HS-5 (cell line): ENCODE measurements around the gene SLC25A6.
"Not testable (repeated sequence)": the region's sequence is repeated elsewhere in the genome, so short reads cannot be mapped to it uniquely, and the experiment has no call there.

ENCODE experiments used
- DNase-seq: peaks from one replicate; pipeline ENCODE4 v3.0.0-alpha.2; 2012; ENCODE audit warnings: low read depth

Gene SLC25A6

DNA sequence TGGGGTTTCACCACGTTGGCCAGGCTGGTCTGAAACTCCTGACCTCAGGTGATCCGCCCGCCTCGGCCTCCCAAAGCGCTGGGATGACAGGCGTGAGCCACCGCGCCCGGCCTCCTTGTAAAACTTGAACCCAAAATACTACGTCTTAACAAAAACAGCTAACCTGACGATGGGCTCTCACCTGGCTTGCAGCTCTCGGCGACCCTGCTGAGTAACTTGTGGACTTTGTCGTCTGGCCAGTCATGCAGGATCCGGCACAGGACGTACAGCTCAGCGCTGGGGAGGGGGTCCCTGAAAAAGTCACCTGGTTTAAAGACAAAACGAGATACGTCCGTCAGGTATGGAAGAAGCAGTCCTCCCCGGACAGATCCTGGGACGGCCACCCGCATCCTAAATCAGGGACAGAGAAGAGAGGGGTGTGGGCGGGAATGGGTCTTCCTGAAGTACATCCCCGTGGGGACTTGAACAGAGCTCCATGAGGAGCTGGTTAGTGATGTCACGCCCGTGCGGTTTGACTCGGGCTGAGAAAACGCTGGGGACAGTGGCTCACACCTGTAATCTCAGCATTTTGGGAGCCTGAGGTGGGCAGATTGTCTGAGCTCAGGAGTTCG is 20.7 kb upstream of the SLC25A6 start:
- no peak for DNase-seq

DNA sequence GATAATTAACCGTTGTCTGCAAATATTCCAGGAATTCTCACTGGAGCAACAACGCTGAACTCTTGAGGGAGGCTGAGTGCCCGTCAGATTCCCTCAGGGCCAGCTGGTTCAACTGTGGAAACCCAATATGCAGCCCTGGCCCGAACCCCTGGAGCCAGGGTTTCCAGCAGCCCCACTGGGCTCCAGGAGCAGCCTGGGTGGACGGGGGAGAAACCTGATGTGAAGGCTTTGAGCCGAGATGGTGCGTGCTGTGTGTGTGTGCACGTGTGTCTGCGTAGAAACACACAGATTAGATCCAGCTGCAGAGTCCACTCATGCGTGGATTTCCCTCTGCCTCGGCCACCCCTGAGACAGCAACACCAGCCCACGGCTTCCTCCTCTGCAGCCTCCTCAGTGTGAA is 19.4 kb upstream of the SLC25A6 start:
- no peak for DNase-seq

DNA sequence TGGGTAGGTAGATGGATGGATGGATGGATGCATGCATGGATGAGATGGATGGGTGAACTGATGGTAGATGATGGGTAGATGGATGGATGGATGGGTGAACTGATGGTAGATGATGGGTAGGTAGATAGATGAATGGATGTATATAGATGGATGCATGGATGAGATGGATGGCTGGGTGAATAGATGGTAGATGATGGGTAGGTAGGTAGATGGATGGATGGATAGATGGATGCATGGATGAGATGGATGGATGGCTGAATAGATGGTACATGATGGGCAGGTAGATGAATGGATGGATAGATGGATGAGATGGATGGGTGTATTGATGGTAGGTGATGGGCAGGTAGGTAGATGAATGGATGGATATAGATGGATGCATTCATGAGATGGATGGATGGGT is 15.1 kb upstream of the SLC25A6 start:
- no peak for DNase-seq

DNA sequence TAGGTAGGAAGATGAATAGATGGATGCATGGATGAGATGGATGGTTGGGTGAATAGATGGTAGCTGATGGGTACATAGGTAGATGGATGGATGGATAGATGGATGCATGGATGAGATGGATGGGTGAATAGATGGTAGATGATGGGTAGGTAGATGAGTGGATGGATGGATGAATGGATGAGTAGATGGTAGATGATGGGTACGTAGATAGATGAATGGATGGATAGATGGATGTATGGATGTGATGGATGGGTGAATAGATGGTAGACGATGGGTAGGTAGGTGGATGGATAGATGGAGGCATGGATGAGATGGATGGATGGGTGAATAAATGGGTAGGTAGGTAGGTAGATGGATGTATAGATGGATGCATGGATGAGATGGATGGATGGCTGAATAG is 13.9 kb upstream of the SLC25A6 start:
- DNase-seq, result not testable (repeated sequence)

DNA sequence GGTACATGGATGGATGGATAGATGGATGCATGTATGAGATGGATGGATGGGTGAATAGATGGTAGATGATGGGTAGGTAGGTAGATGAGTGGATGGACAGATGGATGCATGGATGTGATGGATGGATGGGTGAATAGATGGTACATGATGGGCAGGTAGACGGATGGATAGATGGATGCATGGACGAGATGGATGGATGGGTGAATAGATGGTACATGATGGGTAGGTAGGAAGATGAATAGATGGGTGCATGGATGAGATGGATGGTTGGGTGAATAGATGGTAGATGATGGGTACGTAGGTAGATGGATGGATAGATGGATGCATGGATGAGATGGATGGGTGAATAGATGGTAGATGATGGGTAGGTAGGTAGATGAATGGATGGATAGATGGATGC is 12.0 kb upstream of the SLC25A6 start:
- not testable (repeated sequence) for DNase-seq

DNA sequence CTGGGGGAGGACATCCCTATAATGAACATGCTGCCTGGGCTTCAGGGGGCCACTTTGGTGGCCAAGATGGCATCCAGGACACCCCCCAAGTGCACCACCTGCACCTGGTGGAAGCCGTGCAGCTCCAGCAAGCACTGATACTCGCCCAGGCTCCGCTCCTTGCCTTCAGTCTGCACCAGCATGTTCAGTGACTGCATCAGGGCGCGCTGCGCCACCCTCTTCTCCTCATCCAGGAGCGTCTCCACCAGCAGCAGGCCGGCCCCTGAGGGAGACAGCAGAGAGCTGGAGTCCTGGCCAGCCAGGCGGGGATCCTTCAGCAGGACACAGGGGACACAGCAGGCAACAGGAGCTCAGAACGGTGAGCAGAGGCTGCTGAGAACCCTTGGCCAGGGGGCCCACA is 11.3 kb upstream of the SLC25A6 start:
- DNase-seq, result no peak

DNA sequence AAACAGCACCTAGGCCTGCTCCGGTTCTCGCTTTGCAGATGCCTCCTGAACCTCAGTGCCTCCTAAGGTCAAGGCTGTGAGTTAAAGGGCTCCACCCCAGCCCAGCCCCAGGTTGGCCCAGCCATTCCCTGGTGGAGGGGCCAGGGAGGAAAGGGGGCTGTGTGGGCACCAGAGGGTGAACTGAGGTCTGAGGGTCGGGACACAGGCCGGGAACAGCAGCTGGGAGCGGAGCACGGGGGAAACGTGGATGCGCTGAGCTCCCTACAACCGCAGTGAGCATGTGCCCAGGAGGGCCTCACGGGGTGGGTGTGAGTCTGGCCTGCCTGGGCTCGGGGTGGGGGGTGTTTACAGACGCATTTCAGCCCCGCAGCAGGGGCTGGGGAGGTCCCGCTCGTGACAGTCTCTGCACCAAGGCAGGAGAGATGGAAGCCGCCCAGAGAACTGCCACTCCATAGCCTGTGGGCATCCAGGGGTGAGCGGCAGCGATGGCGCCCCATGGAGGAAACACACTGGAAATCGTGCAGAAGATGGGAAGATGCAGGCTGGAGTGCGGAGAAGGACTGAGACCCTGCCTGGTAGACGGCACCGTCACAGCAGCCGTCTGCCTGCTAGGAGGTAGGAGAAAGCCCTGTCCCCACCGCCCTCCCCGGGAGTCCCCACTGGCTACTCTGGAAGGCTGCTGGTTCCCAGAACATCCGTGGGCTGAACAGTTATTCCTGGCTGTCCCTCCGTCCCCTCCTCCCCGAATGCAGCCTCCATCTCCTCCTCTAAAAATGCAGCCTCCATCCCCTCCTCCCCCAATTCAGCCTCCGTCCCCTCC is 9.9 kb upstream of the SLC25A6 start:
- DNase-seq, result no peak

DNA sequence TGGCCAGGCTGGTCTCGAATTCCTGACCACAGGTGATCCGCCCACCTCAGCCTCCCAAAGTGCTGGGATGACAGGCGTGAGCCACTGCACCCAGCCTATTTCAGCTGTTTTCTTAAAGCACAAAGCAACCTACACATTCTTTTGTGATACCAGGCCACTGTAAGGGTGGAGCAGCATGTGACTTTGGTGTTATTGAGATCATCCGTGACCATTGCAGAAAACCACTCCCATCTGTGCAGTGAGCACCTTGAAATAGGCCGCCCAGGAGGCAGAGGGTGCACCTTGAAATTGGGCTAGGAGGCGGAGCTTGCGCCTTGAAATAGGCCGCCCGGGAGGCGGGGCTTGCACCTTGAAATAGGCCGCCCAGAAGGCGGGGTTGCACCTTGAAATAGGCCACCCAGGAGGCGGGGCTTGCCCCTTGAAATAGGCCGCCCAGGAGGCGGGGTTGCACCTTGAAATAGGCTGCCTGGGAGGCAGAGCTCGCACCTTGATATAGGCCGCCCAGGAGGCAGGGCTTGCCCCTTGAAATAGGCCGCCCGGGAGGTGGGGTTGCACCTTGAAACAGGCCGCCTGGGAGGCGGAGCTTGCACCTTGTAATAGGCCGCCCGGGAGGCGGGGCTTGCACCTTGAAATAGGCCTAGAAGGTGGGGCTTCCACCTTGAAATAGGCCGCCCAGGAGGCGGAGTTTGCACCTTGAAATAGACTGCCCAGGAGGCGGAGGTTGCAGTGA is 9.0 kb upstream of the SLC25A6 start:
- no peak for DNase-seq

DNA sequence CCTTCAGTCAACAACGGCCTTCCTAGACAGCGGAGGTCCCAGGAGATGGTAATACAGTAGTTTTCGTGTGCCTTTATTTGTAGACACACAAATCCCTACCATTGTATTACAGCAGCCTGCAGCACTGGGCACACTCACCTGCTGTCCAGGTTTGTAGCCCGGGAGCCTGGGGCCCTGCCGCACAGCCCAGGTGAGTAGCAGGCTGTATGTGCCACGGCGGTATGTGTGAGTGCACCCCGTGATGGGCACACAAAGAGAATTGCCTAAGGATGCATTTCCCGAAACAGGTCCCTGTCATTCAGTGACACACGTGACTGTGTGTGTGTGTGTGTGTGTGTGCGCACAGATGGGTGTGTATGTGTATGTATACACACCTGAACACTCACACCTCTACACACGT is 8.1 kb upstream of the SLC25A6 start:
- DNase-seq, result no peak

DNA sequence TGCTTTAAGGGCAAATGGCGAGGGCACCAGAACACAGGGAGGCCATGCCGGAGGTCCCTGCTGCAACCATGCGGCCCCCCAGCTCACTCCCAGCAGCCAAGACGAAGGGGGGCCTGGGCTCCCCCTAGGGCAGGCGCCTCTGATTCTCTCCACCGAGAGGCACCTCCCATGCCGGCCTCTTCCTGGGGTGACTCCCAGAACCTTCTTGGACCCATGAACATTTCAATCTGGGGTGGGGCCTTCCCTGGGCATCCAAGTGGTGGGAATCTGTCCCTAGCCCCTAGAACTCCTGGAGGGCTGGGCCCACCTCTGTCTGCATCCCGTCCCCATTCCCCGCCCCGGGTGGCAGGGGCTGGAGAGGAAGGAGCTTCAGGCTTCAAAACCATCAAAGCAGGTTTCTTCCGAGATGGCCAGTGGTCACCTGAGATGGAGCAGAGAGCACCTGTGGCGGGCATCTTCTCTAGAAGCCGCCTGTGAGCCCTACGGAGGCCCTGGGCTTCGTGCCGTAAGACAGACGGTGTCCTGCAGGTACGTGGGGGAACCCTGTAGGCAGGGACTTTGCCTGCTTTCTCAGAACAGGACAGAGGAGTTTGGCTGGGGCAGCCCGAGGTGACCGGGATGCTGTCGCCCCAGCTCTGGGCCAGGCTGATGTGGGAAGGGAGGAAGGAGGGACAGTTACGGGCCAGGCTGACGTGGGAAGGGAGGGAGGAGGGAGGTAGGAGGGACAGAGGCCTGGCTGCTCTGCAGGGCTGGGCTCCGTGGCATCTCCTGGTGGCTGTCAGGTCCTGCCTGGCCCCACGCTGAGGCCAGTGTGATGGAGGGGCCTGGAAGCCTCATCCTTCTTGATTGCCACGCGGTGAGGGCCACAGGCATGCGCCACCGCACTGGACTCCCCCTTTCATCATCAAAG is 6.8 kb upstream of the SLC25A6 start:
- no peak for DNase-seq

DNA sequence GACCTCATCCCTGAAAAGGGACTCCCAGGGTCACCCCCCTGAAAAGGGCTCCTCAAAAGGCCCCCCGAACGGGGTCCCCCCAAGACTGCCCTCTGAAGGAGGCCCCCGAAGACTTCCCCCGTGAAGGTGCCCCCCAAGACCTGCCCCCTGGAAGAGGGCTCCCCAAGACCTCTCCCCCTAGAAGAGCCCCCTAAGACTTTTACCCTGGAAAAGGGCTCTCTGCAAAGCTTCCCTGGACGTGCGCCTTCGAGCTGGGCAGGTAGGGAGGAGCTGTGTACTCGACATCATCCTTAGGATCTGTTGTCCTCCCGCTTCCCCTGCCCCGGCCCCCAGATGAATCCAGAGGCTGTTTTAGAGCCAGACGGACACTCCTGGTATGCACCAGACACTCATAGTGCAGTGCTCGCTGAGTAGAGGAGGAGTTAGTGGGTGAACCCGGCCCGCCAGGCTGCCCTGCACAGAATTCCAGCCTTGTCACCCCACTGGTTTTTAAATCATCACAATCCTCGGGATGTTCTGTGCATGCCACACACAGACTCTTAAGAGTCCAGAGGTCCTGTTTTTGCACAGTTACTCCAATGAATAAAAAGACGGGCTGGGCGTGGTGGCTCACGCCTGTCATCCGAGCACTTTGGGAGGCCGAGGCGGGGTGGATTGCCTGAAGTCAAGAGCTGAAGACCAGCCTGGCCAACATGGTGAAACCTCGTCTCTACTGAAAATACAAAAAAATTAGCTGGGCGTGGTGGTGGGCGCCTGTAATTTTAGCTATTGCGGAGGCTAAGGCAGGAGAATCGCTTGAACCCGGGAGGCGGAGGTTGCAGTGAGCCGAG is 5.7 kb upstream of the SLC25A6 start:
- no peak for DNase-seq

DNA sequence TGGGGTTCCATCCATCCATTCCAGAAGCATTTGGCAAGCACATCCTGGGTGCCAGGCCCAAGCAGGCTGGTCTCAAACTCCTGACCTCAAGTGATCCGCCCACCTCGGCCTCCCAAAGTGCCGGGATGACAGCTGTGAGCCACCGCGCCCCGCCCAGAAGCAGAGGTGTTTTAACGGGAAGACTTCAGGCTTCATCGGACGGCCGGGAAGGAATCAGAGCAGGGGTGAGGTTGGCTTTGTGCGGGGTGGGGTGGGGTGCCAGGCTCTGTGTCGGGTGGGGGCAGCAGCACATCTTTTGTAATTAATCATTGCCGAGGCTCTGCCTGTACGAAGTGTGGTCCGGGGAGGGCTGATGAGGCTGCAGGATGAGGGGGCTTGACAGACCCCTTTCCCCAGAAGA is 5.1 kb upstream of the SLC25A6 start:
- DNase-seq, result no peak

DNA sequence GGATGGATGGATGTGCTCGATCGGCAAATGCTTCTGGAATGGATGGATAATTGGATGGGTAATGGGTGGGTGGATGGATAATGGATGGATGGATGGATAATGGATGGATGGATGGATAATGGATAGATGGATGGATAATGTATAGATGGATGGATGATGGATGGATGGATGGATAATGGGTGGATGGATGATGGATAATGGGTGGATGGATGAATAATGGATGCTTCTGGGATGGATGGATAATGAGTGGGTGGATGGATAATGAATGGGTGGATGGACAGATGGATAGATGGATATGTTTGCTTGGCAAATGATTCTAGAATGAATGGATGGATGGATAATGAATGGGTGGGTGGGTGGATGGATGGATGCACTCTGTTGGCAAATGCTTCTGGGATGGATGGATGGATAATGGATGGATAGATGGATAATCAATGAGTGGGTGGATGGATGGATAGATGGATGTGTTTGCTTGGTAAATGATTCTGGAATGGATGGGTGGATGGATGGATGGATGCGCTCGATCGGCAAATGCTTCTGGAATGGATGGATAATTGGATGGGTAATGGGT is 3.8 kb upstream of the SLC25A6 start:
- no peak for DNase-seq

DNA sequence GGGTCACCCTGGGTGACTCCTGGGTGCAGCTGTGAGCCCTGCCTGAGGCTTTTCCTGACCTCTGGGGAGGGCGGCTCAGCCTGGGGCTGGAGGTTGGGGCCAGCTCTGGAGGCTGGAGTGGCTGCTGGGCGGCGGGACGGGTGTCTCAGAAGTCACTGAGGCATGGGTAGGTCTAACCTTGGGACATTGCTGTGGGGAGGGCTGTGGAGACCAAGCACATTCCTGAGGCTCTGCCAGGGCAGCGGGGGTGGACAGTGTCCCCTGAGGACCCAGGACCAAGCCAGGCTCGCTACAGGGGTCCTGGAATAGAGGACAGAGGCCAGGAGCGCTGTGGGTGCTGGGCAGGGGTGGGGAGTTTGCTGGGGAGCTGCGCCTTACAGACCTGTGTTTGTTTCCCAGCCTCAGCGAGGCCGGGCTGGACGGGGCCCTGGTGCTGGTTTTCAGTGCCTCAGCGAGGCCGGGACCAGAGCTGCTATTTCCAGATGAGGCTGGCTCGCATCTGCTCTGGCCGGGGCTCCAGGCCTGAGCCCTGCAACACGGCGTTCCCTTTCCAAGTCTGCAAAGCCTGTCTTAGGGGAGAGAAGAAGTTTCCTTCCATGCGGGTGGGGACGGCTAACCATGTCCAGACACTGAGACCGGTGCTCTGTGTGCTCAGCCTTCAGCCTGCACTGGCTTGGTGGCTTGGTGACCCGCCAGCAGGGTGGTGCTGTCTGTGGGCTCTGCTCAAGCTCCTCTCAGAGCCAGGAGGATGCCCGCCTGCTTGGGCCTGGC is 3.0 kb upstream of the SLC25A6 start:
- no peak for DNase-seq

DNA sequence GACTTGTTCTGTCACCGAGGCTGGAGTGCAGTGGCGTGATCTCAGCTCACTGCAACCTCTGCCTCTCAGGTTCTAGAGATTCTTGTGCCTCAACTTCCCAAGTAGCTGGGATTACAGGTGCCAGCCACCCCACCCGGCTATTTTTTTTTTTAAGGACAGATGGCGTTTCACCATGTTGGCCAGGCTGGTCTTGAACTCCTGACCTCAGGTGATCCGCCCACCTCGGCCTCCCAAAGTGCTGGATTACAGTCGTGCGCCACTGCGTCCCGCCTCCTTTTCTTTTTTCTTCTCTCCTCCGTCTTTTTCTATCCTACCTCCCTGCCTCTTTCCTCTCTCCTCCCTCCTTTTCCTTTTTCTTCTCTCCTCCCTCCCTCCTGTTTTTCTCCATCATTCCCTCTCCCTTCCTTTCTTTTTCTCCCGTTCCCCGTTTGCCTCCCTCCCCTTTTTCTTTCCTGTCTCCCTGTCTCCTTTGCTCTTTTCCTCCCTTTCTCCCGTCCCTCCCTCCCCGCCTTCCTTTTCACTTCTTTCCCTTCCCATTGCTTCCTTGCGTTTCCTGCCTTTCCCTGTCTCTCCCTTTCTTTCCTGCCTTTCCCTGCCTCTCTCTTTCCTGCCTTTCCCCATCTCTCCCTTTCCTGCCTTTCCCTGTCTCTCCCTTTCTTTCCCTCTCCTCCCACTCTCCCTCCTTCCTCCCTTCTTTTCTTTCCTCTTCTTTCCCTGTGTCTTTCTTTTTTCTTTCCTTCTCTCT is 2.1 kb upstream of the SLC25A6 start:
- no peak for DNase-seq

DNA sequence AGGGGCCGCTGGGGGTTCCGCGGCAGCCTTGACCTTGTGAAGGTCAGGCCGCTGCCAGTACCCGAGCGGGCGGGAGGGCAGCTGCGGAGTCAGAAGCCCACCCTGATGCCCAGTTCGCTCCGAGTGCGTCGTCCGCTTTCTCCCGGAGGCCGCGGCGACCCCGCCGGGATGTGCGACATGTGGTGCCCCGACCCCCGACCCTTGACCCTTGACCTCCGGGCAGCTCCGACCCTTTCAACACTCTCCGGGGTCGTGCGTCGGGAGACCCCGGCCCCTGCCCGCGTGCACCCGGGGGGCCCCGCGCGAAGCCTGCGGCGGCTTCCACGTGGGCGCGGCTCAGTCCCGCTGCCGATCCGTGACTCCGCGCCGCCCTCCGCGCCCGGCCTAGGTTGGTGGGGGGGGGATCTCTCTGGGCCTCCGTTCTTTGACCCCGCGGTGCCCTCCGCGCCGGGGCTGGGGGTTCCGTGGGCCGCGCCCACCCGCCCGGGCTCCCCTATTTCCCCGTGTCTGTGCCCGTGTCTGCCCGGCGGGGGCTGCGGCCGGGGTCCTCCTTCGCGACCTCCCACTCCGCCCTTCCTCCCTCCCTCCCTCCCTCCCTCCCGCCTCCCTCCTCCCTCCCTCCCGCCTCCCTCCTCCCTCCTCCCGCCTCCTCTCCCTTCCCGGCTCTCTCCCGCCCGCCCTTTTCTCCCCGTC is 609 bp upstream of the SLC25A6 start:
- peak; percentile 32 for DNase-seq

DNA sequence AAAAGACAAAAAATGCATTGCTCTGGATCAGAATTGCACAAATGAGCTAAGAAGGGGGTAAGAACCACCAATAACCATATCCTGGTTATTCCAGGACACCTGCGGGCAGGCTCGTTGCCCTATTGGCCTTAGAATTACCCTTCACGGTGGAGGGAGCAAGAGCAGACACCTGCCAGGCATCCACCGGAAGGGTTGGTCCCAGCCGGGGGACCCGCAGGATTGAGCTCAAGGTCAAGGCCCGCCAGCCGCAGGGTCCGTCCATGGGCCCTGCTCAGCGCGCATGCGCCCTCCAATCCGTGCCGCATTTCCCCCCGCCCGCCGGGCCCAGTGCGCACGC is 575 bp downstream of the SLC25A6 start:
- peak; percentile 46 for DNase-seq

DNA sequence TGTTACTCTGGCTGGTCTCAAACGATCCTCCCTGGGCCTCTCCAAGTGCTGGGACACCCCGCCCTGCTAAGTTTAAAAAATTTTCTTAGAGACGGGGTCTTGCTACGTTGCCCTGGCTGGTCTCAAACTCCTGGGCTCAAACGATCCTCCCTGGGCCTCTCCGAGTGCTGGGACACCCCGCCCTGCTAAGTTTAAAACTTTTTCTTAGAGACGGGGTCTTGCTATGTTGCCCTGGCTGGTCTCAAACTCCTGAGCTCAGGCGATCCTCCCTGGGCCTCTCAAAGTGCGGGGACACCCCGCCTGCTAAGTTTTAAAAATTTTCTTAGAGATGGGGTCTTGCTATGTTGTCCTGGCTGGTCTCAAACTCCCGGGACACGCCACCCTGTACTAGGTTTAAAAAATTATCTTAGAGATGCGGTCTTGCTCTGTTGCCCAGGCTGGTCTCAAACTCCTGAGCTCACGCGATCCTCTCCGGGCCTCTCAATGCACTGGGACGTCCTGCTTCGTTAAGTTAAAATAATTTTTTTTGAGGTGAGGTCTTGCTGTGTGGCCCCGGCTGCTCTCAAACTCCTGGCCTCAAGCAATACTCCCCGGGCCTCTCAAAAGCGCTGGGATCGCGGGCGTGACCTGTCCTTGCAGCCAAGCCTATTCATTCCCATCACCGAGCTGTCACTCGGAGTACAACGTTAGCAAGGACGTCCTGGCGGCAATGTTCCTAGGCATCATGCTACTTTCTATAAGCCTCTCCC is 1.1 kb downstream of the SLC25A6 start:
- no peak for DNase-seq
